HK-2 (cell line): ENCODE data around the gene LPP.
"Not testable (repeated sequence)": the region's sequence is repeated elsewhere in the genome, so short reads cannot be mapped to it uniquely, and the experiment has no call there.

Source experiments
- DNase-seq: peaks from one replicate; pipeline ENCODE4 v3.0.0-alpha.2; 2018; ENCODE audit not compliant: unreplicated experiment

The LPP gene

GRCh38 chr3:188434594-188434993 lies 280.6 kb downstream of the LPP start:
- DNase-seq = no peak

GRCh38 chr3:188435266-188435665 lies 281.3 kb downstream of the LPP start:
- DNase-seq = no peak

GRCh38 chr3:188437926-188438325 lies 284.0 kb downstream of the LPP start:
- DNase-seq = no peak

GRCh38 chr3:188439080-188439479 lies 285.1 kb downstream of the LPP start:
- DNase-seq = no peak

- no peak for DNase-seq
Measured at GRCh38 chr3:188440340-188440972, 286.5 kb downstream of the LPP start.

- no peak for DNase-seq
Measured at GRCh38 chr3:188442430-188442829, 288.5 kb downstream of the LPP start.

- DNase-seq = not testable (repeated sequence)
Measured at GRCh38 chr3:188445175-188445574, 291.2 kb downstream of the LPP start.

GRCh38 chr3:188446014-188446413 lies 292.1 kb downstream of the LPP start:
- no peak for DNase-seq

- no peak for DNase-seq
Measured at GRCh38 chr3:188446766-188447165, 292.8 kb downstream of the LPP start.

GRCh38 chr3:188448813-188449212 lies 294.9 kb downstream of the LPP start:
- DNase-seq = no peak

- no peak for DNase-seq
Measured at GRCh38 chr3:188449421-188449820, 295.5 kb downstream of the LPP start.

- DNase-seq = no peak
Measured at GRCh38 chr3:188452158-188452772, 298.3 kb downstream of the LPP start.

GRCh38 chr3:188453431-188454384 lies 299.8 kb downstream of the LPP start:
- no peak for DNase-seq

- DNase-seq = no peak
Measured at GRCh38 chr3:188455748-188456147, 301.8 kb downstream of the LPP start.

GRCh38 chr3:188458756-188459155 lies 304.8 kb downstream of the LPP start:
- no peak for DNase-seq

GRCh38 chr3:188465311-188465710 lies 311.4 kb downstream of the LPP start:
- no peak for DNase-seq

- DNase-seq = no peak
Measured at GRCh38 chr3:188468196-188468595, 314.2 kb downstream of the LPP start.

- no peak for DNase-seq
Measured at GRCh38 chr3:188468662-188469061, 314.7 kb downstream of the LPP start.

GRCh38 chr3:188469228-188469885 lies 315.4 kb downstream of the LPP start:
- DNase-seq = no peak

GRCh38 chr3:188470508-188471130 lies 316.7 kb downstream of the LPP start:
- no peak for DNase-seq

GRCh38 chr3:188471723-188472122 lies 317.8 kb downstream of the LPP start:
- no peak for DNase-seq

- DNase-seq = no peak
Measured at GRCh38 chr3:188472336-188472735, 318.4 kb downstream of the LPP start.
